ENCODE results near the gene HYI.
"Not testable (repeated sequence)": the region's sequence is repeated elsewhere in the genome, so short reads cannot be mapped to it uniquely, and the experiment has no call there.

Gene HYI

GRCh38 chr1:43427524-43427923 lies 26.2 kb downstream of the HYI start:
- no peak for DNase-seq

GRCh38 chr1:43426221-43426620 lies 27.5 kb downstream of the HYI start:
- no peak for DNase-seq

GRCh38 chr1:43425045-43425444 lies 28.7 kb downstream of the HYI start:
- DNase-seq, result no peak

- DNase-seq, result no peak
These were observed 29.8 kb downstream of the HYI start for GRCh38 chr1:43423672-43424550.

- DNase-seq, result no peak
These were observed 30.6 kb downstream of the HYI start for GRCh38 chr1:43422995-43423671.

- no peak for DNase-seq
These were observed 31.6 kb downstream of the HYI start for GRCh38 chr1:43421976-43422750.

- DNase-seq, result no peak
These were observed 32.3 kb downstream of the HYI start for GRCh38 chr1:43421396-43421795.

GRCh38 chr1:43420874-43421273 lies 32.9 kb downstream of the HYI start:
- no peak for DNase-seq

- DNase-seq, result no peak
These were observed 33.9 kb downstream of the HYI start for GRCh38 chr1:43419627-43420425.

- no peak for DNase-seq
These were observed 34.9 kb downstream of the HYI start for GRCh38 chr1:43418858-43419257.

- DNase-seq, result no peak
These were observed 37.8 kb downstream of the HYI start for GRCh38 chr1:43415901-43416300.

GRCh38 chr1:43414634-43415223 lies 39.0 kb downstream of the HYI start:
- peak in 4 of 14 donors; percentile 1 to 13 (median 5) for DNase-seq

GRCh38 chr1:43413426-43413825 lies 40.3 kb downstream of the HYI start:
- DNase-seq, result not testable (repeated sequence)

GRCh38 chr1:43410571-43410970 lies 43.2 kb downstream of the HYI start:
- DNase-seq, result no peak

- DNase-seq, result no peak
These were observed 47.9 kb downstream of the HYI start for GRCh38 chr1:43405876-43406234.

GRCh38 chr1:43405219-43405875 lies 48.4 kb downstream of the HYI start:
- DNase-seq, result no peak

GRCh38 chr1:43404353-43404752 lies 49.4 kb downstream of the HYI start:
- DNase-seq, result no peak

GRCh38 chr1:43402089-43402865 lies 51.5 kb downstream of the HYI start:
- no peak for DNase-seq
